Smooth muscle cell (in vitro differentiated cells): Measurements from ENCODE around the gene CHP2. TPM values are rescaled to one million over a fixed set of nuclear protein-coding genes. Genes with fewer than 3 reads are reported as not detected.

ENCODE experiments used
- DNase-seq: peaks from one replicate; lab custom pipeline; 2025; ENCODE audit not compliant: unreplicated experiment; lab: John Stamatoyannopoulos, UW
- H2AFZ ChIP-seq: fragments of 200-600 bp; sonication (generic); 2 replicates; pipeline ENCODE4 v1.6.0; 2016; ENCODE audit warnings: antibody characterized with exemption, low read depth, mild to moderate bottlenecking
- H3F3A ChIP-seq: fragments of 200-600 bp; sonication (generic); 2 replicates; pipeline ENCODE4 v1.6.0; 2017; ENCODE audit warnings: antibody characterized with exemption, low read depth
- H3K27ac ChIP-seq: fragments of 200-600 bp; sonication (generic); 2 replicates; pipeline ENCODE4 v1.5.1; 2016; ENCODE audit warnings: low read depth, mild to moderate bottlenecking
- H3K27me3 ChIP-seq: fragments of 200-600 bp; sonication (generic); 2 replicates; pipeline ENCODE4 v1.6.1; 2016; ENCODE audit warnings: low read depth, mild to moderate bottlenecking
- H3K36me3 ChIP-seq: fragments of 200-600 bp; sonication (generic); 2 replicates; pipeline ENCODE4 v1.5.1; 2016; ENCODE audit warnings: low read depth
- H3K4me1 ChIP-seq: fragments of 200-600 bp; sonication (generic); 2 replicates; pipeline ENCODE4 v1.5.1; 2016; ENCODE audit warnings: low read depth
- H3K4me2 ChIP-seq: fragments of 200-600 bp; sonication (generic); 2 replicates; pipeline ENCODE4 v1.6.0; 2016; ENCODE audit warnings: mild to moderate bottlenecking
- H3K4me3 ChIP-seq: fragments of 200-600 bp; sonication (generic); 2 replicates; pipeline ENCODE4 v1.5.1; 2016; ENCODE audit warnings: mild to moderate bottlenecking
- H3K79me2 ChIP-seq: fragments of 200-600 bp; sonication (generic); 2 replicates; pipeline ENCODE4 v1.6.0; 2016; ENCODE audit warnings: low read depth, mild to moderate bottlenecking
- H3K9ac ChIP-seq: fragments of 200-600 bp; sonication (generic); 2 replicates; pipeline ENCODE4 v1.6.0; 2016; ENCODE audit warnings: low read depth
- H3K9me3 ChIP-seq: fragments of 200-600 bp; sonication (generic); replicated peaks from 2 replicates; pipeline ENCODE4 v1.5.1; 2016; ENCODE audit warnings: low read depth
- H4K20me1 ChIP-seq: fragments of 200-600 bp; sonication (generic); 2 replicates; pipeline ENCODE4 v1.6.0; 2016; ENCODE audit warnings: low read depth
- WGBS: methylation state at CpG from one replicate; pipeline ENCODE4 v1.1.7; 2016; ENCODE audit warnings: low lambda C conversion rate; 5-methylcytosine and 5-hydroxymethylcytosine counted together
- polyA plus RNA-seq: library from polyadenylated mRNA; unstranded; fragments of >200 nt; fragmentation: Nextera tagmentation; extraction: Ambion mirVana; gene quantifications from 2 replicates; pipeline ENCODE4 v1.2.1, GENCODE V29; 2016
- total RNA-seq: library from RNA; depleted of rRNA; stranded (reverse); fragments of >200 nt; gene quantifications from 2 replicates; pipeline ENCODE4 v1.2.3, GENCODE V29; 2014
- TF ChIP-seq, protein P1 (sequence below): fragments of 200-600 bp; sonication (generic); IDR thresholded peaks from 2 replicates; pipeline ENCODE4 v1.5.1; 2017; ENCODE audit warnings: borderline replicate concordance, mild to moderate bottlenecking, antibody characterized with exemption; ENCODE audit not compliant: insufficient read depth, poor library complexity, severe bottlenecking

The CHP2 gene
- total and polyA plus RNA-seq, 2 experiments from 2014 or later = not detected

DNA sequence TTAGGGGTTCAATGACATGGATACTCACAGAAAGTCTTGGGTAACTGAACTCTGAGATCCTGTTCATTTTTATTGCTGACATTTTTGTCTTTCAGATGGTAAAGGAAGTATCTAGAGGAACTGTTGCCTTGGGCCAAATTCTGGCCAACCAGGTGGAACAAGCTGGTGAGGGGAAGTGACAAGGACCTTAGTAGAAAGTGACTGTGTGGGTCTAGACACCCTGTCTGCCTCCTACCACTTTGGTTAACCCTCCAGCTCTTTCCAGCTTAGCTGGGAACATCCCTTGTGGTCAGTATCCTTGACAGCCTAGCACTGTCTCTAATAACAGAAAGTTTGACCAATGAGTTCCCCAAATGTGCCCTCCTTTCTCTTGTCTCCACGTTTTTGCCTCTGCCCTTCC is 52.2 kb downstream of the CHP2 start:
- H3K4me2 ChIP-seq = no peak overlapping the region
- H4K20me1 ChIP-seq = no peaks in the 10 kb centered on the region
- no peaks in the 10 kb centered on the region for H3K79me2 ChIP-seq
- no peak overlapping the region for H3K9ac ChIP-seq
- H3K4me1 ChIP-seq = no peaks in the 10 kb centered on the region
- no peaks in the 10 kb centered on the region for H3K9me3 ChIP-seq
- H2AFZ ChIP-seq = no peak overlapping the region
- H3F3A ChIP-seq = no peaks in the 10 kb centered on the region
- no peak overlapping the region for H3K4me3 ChIP-seq
- no peaks in the 10 kb centered on the region for H3K36me3 ChIP-seq
- peaks cover 24% of the 10 kb centered on the region for H3K27me3 ChIP-seq
- 64% methylated on average over 1 of the region's 1 CpG for WGBS
- TF ChIP-seq, protein P1, sequence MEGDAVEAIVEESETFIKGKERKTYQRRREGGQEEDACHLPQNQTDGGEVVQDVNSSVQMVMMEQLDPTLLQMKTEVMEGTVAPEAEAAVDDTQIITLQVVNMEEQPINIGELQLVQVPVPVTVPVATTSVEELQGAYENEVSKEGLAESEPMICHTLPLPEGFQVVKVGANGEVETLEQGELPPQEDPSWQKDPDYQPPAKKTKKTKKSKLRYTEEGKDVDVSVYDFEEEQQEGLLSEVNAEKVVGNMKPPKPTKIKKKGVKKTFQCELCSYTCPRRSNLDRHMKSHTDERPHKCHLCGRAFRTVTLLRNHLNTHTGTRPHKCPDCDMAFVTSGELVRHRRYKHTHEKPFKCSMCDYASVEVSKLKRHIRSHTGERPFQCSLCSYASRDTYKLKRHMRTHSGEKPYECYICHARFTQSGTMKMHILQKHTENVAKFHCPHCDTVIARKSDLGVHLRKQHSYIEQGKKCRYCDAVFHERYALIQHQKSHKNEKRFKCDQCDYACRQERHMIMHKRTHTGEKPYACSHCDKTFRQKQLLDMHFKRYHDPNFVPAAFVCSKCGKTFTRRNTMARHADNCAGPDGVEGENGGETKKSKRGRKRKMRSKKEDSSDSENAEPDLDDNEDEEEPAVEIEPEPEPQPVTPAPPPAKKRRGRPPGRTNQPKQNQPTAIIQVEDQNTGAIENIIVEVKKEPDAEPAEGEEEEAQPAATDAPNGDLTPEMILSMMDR = no peak
- H3K27ac ChIP-seq = no peak overlapping the region
- no peak for DNase-seq

Other genes starting within 250 kb of the CHP2 start
- 27.7 and 42.5 TPM in 2 replicates for gene GGA2, start 244.5 kb upstream of the CHP2 start, total RNA-seq
- gene GGA2, start 244.5 kb upstream of the CHP2 start, polyA plus RNA-seq = 32.2 TPM in 2 replicates
- 14.3 and 32.8 TPM in 2 replicates for gene EARS2, start 197.7 kb upstream of the CHP2 start, total RNA-seq
- gene EARS2, start 197.7 kb upstream of the CHP2 start, polyA plus RNA-seq = 13.0 and 22.8 TPM in 2 replicates
- 69.3 and 111 TPM in 2 replicates for gene UBFD1, start 197.3 kb upstream of the CHP2 start, total RNA-seq
- 31.9 and 35.5 TPM in 2 replicates for gene UBFD1, start 197.3 kb upstream of the CHP2 start, polyA plus RNA-seq
- 172 and 192 TPM in 2 replicates for gene NDUFAB1, start 158.7 kb upstream of the CHP2 start, total RNA-seq
- 223 and 252 TPM in 2 replicates for gene NDUFAB1, start 158.7 kb upstream of the CHP2 start, polyA plus RNA-seq
- gene PALB2, start 113.7 kb upstream of the CHP2 start, total RNA-seq = 3.8 and 4.6 TPM in 2 replicates
- 4.1 and 5.3 TPM in 2 replicates for gene PALB2, start 113.7 kb upstream of the CHP2 start, polyA plus RNA-seq
- gene DCTN5, start 113.6 kb upstream of the CHP2 start, total RNA-seq = 14.0 and 23.3 TPM in 2 replicates
- gene DCTN5, start 113.6 kb upstream of the CHP2 start, polyA plus RNA-seq = 20.2 and 22.6 TPM in 2 replicates
- gene PLK1, start 76.1 kb upstream of the CHP2 start, total RNA-seq = 3.1 and 29.7 TPM in 2 replicates
- 12.0 and 15.5 TPM in 2 replicates for gene PLK1, start 76.1 kb upstream of the CHP2 start, polyA plus RNA-seq
- gene ERN2, start 41.8 kb upstream of the CHP2 start, total RNA-seq = not detected in 2 replicates
- not detected in 2 replicates for gene ERN2, start 41.8 kb upstream of the CHP2 start, polyA plus RNA-seq
- gene PRKCB, start 81.0 kb downstream of the CHP2 start, total RNA-seq = 0.36 TPM in 1 of 2 replicates, not detected in the other
- 0.30 TPM in 1 of 2 replicates, not detected in the other for gene PRKCB, start 81.0 kb downstream of the CHP2 start, polyA plus RNA-seq